Measurements from ENCODE around the gene RELN.

DNA sequence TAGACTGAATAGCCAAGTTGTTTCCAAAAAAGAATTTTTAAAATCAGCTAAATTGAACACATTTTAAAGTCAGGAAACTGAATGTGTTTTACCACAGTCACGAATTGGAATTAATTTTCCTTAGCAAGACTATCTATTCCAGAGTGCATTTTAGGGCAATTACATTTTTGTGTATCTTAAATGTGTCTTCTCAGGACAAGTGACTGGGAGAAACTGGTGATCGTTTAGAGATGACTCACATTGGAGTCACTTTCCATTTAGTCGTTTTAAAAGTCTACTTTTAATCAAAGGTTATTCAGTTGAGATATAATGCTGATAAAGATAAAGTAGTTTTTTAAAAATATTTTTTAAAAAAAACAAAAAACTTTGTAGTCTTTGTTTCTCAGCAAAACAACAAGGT is 351.7 kb downstream of the RELN start:
- TF ChIP-seq POLR2A (IDR thresholded peaks at IDR 0.05): no peak
- TF ChIP-seq CTCF (IDR thresholded peaks at IDR 0.05): no peak

Measured in heart left ventricle (tissue), 13 donors.